Subcutaneous preadipocyte (primary cell): ENCODE measurements around the gene HOXB8. TPM values are rescaled to one million over a fixed set of nuclear protein-coding genes. Genes with fewer than 3 reads are reported as not detected.
A peak's percentile ranks its signal among the peaks of the same experiment; 100 is the strongest.

Experiments used
- small RNA-seq: library from RNA; depleted of rRNA; stranded (forward); fragments of <200 nt; gene quantifications from one replicate; pipeline ENCODE3, GENCODE V24; 2012
- total RNA-seq: library from RNA; depleted of rRNA; stranded (reverse); fragments of >200 nt; gene quantifications from 2 replicates; pipeline ENCODE4 v1.2.3, GENCODE V29; 2012

HOXB8 gene
- 0.20 and 1.5 TPM in 2 replicates for total RNA-seq

DNA sequence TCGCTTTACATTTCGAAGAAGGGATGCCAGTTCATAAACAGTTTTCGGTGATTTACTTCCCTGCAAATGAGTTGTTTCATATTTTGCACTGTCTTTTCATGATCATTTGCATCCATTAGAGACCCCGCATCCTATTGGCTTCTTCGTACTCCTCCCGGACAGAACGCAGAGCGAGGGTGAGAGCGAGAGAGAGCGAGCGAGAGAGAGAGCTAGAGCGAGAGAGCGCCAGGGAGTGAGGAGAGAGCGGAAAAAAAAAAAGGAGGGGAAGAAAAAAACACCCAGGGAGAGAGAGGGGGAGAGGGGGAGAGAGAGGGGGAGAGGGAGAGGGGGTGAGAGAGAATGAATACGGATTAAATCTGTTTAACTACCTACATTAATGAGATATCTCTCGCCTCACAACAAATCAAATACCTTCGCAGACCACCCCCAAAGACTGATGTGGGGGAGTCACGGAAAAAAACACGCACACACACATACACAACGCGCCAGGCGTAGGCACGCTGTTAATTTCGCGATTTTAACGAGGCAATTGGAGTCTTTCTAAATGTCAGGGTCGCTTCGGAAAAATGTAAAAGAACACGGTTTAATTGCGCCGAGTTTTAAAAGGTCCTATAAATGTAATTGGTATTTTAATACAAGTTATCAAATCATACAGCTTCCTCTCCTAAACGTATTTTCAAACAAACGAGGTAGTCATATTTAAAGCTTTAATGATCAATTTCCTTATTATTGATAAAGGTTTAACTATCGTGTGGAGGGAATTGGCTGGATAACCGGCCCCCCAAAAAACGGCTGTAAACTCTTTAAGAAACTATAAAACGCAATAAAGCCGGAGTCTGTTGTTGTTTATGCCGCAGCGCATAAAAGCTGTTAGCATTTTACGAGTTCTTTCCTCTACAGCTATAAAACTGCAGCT lies at the start of gene HOXB8:
HOXB8 (minus strand) TSS at position 246 of the 916 bp plus-strand sequence. CDS start 588 bp downstream, outside the sequence.

GRCh38 chr17:48626245-48627117 lies 11.4 kb upstream of the HOXB8 start, which contains the start of gene HOXB9:
TSS of gene HOXB9 (minus strand) at chr17:48626358. CDS start at chr17:48626269, 89 bp downstream.

DNA sequence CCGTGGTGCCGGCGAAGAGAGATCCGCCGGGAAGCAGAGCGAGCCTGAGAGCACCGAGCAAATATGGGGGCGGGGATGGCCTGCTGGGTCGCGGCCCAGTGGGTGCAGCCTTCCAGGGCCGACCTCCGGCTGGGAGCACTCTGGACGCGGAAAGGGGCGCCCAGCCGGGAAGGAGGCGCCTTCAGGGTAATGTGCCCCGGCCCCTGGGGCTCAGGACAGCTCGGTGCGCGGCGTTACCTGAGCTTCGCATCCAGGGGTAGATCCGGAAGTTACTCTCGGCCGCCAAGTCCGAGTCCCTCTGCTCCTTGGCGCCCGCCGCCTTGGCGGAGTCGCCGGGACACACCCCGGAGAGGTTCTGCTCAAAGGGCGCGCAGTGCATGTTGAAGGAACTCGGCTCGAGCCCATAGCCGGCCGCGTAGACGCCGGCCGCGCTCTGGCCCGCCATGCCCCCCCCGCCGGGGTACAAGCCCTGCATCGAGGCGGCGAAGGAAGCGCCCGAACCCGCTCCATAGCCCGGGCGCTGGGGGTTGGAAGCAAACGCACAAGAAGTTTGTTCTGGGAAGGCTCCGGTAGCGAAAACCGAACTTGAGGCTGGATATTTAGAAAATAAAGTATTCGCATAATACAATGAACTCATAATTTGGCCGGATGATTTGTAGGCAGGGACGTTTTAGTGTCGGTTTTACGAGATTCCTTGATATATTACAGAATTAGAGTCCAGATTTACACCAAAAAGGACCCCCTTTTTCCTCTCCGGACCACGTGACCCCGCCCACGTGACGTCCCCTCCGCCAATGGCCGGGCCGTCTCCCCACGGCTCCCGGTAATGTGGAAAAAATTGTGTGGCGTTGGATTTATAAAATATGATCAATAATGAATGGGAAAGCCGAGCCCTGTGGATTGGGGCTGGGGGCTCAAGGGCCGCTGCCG lies 4.5 kb downstream of the HOXB8 start, which contains the start of gene HOXB7:
HOXB7 (minus strand) TSS at position 736 of the 930 bp plus-strand sequence; CDS start at position 637, 99 bp downstream.

DNA sequence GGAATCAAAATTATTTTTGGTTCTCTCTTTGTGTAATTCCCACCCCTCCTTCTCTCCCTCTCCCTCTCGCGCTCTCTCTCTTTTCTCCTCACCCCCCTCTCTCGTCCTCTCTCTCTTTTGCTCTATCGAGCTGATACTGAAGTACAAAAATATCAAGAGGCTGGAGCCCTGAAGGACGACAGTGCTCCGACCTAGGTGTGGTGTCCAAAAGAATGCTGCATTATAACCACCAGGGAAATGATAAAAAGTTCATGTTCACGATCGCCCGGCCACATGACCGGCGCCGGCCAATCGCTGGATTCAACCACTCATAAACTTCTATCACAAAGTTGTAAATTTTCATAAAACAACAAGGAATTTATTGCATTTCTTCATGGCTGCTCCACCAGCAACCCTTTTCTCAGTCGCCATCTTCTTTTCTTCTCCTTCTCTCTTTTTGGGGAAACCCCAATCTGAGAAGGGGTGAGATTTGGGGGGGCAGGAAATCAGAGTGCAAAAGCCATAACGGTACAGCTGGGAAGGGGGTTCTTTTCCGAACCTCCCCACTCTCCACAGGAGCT lies 10.2 kb downstream of the HOXB8 start, which contains the start of gene HOXB6:
HOXB6 (minus strand) TSS at position 217 of the 560 bp plus-strand sequence. CDS start 6,836 bp downstream, outside the sequence.

DNA sequence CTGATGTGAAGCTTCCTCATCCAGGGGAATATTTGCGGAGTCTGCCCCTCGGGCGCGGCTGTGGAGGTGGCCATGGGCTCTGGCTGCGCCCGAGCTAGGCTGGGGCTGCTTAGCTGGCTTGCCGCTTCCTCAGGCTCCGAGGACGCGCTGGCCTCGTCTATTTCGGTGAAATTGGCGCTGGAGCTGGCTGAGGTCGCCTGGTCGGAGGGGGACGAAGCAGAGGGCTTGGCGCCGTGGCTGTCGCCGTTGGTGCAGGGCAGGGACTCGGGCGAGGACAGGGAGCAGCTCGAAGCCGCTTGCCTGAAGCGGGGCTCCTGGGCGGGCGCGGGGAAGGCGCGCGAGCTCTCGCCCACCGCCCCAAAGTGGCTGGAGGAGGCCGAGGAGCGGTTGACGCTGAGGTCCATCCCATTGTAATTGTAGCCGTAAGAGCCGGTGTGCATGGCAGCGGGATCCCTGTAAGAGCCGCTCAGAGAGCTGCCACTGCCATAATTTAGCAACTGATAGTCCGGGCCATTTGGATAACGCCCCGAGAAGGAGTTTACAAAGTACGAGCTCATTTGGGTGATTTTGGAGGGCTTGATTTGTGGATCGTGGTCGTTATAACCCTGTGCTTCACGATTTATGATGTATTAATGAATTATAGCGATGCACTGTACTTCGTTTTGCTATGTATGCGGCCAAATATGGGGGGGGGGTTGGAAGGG lies 21.8 kb downstream of the HOXB8 start, which contains the start of gene HOXB5:
HOXB5 (minus strand) TSS at position 654 of the 704 bp plus-strand sequence; CDS start at position 557, 97 bp downstream.

DNA sequence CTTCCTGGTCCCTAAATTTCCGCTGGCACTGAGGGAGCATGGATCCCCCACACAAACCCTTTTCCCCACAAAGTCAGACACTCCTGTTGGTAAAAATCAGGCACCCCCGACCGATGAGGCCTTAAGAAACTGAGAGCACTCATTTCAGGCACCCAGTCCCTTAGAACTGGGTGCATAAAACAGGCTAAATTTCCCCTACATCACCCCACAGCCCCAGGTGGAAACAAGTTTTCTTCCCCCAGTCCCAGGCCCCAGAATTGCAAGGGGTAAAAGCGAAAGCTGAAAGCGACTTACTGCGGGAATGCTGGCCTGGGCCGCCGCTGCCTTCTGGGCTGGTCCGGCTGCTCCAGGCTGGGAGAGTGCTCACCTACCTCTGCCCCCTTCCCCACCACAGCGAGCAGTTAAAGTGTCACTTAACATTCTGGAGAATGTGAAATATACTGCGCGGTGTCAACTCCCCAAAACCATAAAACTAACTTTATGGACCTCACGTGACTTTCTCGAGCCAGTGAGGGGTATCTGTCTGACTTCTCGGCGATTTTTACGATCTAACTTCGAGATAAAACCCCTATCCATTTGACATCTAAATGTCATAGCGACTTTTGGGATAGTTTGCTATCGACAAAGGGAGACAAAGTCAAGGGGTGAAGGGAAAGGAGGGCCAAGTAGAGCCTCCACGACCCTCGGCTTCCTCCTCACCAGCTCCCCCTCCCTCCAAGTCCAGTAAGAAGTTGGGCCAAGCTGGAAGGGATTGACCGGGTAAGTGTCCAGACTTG lies 25.1 kb downstream of the HOXB8 start, which contains the start of gene HOXB3:
HOXB3 (minus strand) TSS at position 411 of the 776 bp plus-strand sequence. CDS start 37,767 bp downstream, outside the sequence.

DNA sequence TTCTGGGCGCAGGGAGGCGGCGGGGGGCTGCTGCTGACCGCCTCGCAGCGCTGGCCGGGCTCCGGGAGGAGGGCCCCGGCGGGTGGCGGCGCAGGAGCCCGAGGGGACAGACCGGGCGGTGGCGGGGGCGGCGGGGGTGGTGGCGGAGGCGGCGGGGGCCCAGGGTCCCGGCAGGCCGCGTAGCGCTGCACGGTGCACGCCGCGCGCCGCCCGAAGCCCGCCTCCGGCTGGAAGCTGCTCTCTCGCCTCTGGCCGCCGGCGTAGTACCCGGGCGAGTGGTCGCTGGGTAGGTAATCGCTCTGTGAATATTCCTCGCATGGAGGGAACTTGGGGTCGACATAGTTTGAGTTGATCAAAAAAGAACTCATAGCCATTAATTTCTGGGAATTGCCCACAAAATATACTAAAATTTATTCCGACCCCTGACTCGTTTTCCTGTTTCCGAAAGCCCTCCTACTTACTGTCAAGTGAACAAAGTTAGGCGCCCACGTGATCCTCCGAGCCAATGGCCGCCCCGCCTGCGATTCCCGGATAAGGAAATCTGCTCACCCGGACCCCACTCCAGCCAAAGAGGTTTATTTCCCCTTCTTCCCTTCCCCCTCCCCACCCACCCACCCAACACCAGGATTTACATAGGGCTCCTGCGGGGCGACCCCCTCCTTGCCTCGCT lies 37.0 kb downstream of the HOXB8 start, which contains the start of gene HOXB4:
HOXB4 (minus strand) TSS at position 405 of the 670 bp plus-strand sequence; CDS start at position 374, 31 bp downstream.

Small RNA genes lying within 50 kb of the gene (small RNA-seq; reads per million reads assigned to genes)
- gene MIR196A1: 2.9 reads per million, percentile 86 among the genes with 10 or more reads in this experiment

Other genes with a start within 250 kb of the HOXB8 start
- not detected in 2 replicates for gene SKAP1, start 185.1 kb downstream of the HOXB8 start, total RNA-seq
- gene HOXB1, start 84.3 kb downstream of the HOXB8 start, total RNA-seq: not detected in 2 replicates
- gene HOXB2, start 70.2 kb downstream of the HOXB8 start, total RNA-seq: 5.9 and 10.8 TPM in 2 replicates
- 3.3 and 4.7 TPM in 2 replicates for gene HOXB4, start 36.9 kb downstream of the HOXB8 start, total RNA-seq
- 5.1 and 9.8 TPM in 2 replicates for gene HOXB3, start 25.1 kb downstream of the HOXB8 start, total RNA-seq
- 0.39 and 0.73 TPM in 2 replicates for gene HOXB5, start 21.5 kb downstream of the HOXB8 start, total RNA-seq
- 8.8 and 11.0 TPM in 2 replicates for gene HOXB6, start 10.3 kb downstream of the HOXB8 start, total RNA-seq
- gene HOXB7, start 4.3 kb downstream of the HOXB8 start, total RNA-seq: 3.5 and 4.0 TPM in 2 replicates
- 0.37 TPM in 1 of 2 replicates, not detected in the other for gene HOXB9, start 11.1 kb upstream of the HOXB8 start, total RNA-seq
- gene PRAC1, start 107.2 kb upstream of the HOXB8 start, total RNA-seq: not detected in 2 replicates
- gene PRAC2, start 107.9 kb upstream of the HOXB8 start, total RNA-seq: not detected in 2 replicates
- under 0.01 TPM in 1 of 2 replicates, not detected in the other for gene HOXB13, start 113.5 kb upstream of the HOXB8 start, total RNA-seq
- gene TTLL6, start 201.9 kb upstream of the HOXB8 start, total RNA-seq: not detected in 2 replicates
- 61.8 and 64.3 TPM in 2 replicates for gene CALCOCO2, start 215.7 kb upstream of the HOXB8 start, total RNA-seq